Sigmoid colon (tissue), 4 donors: ENCODE results near the gene PDGFA.

Experiments
- EP300 ChIP-seq, 4 donors: sonication (generic); formaldehyde crosslinking; IDR thresholded peaks; one replicate each; pipeline ENCODE4 v1.6.1; 2017; ENCODE audit warnings: antibody characterized with exemption in 4 of 4
- POLR2A ChIP-seq, 2 donors: fragments of 450-650 bp; IDR thresholded peaks; one replicate each; pipeline ENCODE4 v1.6.1; 2016; ENCODE audit warnings: antibody characterized with exemption in 2 of 2, mild to moderate bottlenecking in 2 of 2, moderate library complexity in 2 of 2
- TF ChIP-seq, protein P1 (sequence below), 4 experiments: fragments of 450-650 bp in 3 of 4; fragments of 200-600 bp in 1 of 4; IDR thresholded peaks; one replicate each; pipeline ENCODE4 v1.5.1; 2016 to 2019; ENCODE audit warnings: antibody characterized with exemption in 4 of 4, mild to moderate bottlenecking in 3 of 4, moderate library complexity in 2 of 4

DNA sequence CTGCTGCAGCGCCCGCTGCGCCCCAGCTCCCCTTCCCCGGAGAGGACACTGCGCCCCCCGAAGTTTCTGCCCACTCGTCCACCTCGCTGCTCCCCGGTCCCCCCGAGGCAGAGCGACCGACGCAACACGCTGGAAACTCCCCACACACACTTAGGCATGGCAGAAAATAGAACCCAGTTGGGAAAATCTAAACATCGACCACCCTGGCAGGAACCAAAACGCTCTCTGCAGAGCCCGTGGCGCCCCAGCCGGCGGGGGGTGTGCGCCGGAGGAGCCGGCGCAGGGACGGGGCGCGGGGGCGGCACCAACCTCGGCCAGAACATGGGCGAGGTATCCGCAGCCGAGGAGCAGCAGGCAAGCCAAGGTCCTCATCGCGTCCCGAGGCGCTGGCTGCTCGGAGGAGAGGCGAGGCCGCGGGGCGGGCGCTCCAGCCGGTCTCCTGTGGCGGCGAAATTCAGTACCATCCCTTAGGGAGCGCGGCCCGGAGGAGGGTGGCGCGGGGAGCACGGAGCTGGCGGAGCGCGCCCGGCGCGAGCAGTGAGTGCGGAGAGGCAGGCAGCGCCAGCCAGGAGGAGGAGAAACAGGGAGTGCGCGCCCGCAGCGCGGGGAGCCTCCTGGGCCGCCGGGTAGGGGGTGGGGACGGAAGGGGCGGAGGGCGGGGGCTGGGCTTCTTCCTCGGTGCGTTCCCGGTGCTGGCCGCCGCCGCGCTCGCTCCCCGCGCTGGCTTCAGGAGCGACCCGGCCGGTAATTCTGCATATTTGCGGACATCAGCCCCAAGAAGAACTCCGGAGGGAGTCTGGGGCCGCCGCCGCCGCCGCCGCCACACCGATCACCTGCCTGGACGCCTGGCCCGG lies 789 bp downstream of the PDGFA start:
- TF ChIP-seq, protein P1, sequence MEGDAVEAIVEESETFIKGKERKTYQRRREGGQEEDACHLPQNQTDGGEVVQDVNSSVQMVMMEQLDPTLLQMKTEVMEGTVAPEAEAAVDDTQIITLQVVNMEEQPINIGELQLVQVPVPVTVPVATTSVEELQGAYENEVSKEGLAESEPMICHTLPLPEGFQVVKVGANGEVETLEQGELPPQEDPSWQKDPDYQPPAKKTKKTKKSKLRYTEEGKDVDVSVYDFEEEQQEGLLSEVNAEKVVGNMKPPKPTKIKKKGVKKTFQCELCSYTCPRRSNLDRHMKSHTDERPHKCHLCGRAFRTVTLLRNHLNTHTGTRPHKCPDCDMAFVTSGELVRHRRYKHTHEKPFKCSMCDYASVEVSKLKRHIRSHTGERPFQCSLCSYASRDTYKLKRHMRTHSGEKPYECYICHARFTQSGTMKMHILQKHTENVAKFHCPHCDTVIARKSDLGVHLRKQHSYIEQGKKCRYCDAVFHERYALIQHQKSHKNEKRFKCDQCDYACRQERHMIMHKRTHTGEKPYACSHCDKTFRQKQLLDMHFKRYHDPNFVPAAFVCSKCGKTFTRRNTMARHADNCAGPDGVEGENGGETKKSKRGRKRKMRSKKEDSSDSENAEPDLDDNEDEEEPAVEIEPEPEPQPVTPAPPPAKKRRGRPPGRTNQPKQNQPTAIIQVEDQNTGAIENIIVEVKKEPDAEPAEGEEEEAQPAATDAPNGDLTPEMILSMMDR (IDR thresholded peaks at IDR 0.05), result no peak
- peak; percentile 61 to 80 for TF ChIP-seq POLR2A (IDR thresholded peaks at IDR 0.05)
- TF ChIP-seq EP300 (IDR thresholded peaks at IDR 0.05), result no peak
